NCI-H146 (cell line): ENCODE measurements around the gene TAOK2.
A peak's percentile ranks its signal among the peaks of the same experiment; 100 is the strongest.
"Not testable (repeated sequence)": the region's sequence is repeated elsewhere in the genome, so short reads cannot be mapped to it uniquely, and the experiment has no call there.

Experiments
- DNase-seq: peaks from one replicate; lab custom pipeline; 2025; lab: John Stamatoyannopoulos, UW

Gene TAOK2

DNA sequence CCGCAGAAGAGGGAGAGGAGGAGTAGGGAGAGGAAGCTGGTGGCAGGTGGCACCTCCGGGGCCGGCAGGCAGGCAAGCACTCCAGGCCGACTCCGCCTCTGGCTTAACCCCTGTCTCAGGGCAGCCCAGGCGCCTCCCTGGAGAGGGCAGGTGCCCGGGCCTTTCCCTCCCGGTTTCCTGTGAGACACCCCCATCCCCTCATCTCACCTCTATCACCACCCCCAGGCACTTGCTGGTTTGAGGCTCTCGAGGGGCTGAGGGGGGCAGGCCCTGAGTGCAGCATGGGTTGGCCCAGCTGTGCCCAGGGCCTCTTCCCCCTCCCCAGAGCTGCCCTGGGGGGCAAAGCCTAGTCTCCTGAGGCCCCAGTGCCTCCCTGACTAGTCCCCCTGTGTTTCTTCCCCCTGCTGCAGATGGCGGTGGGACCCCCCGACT lies 31.2 kb downstream of the TAOK2 start:
- no peak for DNase-seq

DNA sequence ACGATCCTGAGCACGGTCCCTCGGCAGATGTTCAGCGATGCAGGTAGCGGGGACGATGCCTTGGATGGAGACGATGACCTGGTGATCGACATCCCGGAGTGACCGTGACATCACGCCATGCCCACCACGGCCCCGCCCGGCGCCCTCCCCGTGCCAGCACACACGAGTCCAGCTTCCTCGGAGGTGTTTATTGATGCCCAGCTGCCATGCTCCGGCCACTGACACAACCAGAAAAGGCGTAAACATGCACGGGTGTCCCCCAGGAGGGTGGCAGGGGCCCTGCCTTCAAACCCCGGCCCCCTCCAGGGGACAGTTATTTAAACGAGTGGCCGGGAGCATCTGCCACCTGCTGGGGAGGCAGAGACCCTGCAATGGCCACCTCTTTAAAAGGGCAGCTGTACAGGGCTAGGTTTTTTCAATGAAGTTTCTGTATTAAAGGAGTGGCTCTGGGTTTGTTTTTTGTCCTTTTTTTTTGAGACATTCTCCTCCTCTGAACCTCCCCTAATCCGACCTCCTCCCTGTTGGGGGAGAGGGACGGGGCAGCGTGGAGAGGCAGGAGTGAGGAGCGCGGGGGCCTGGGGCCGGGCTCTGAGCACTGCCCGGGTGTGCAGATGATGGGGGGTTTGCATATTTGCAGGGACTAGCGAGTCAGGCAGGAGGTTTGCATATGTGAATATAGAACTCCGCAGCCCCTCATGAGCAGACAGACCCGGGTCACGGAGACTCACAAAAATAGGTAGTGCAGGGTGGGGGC lies 31.9 kb downstream of the TAOK2 start:
- peak; percentile 20 for DNase-seq

DNA sequence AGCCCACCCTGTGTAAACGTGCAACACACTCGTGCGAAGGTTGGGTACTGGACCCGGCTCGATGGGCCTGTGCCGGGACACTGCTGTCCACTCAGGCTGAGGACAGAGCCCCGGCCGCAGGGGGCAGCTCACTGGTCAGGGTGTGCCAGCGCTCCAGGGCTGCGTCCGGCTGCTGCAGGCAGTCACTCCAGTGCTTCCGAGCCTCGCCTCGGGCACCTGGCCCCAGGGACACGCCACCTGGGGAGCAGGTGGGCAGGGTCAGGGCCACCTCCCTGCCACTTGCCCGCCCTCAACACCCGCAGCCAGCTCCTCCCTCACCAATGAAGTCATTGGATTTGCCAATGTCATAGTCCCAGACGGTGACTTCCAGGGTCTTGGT lies 32.4 kb downstream of the TAOK2 start:
- DNase-seq, result no peak

GRCh38 chr16:30006659-30007377 lies 33.1 kb downstream of the TAOK2 start:
- DNase-seq, result no peak

DNA sequence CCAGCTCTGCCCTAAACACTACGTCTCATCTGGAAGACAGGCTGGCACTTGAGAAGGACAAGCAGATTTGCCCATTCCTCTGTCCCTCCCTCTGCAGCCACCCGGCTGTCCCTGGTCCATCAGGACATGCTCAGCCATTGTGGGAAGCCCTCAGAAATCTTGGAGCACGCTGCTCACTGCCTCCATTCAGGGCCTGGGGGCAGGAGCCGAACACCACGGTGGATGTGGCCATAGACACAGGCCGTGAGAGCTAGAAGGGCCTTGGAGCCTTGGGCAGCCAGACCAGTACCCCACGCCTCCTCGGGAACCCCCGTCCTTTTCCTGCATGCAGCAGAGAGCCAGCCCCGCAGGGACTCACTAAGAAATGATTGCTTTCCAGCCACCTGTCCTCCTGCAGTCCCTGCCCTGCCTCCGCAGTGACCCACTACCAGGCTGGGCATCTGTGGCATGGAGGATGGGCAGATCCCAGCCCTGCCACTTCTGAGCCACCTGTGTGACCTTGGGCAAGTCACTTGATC lies 33.8 kb downstream of the TAOK2 start:
- no peak for DNase-seq

GRCh38 chr16:30009085-30009862 lies 35.6 kb downstream of the TAOK2 start:
- DNase-seq, result no peak

- DNase-seq, result no peak
These were observed 36.5 kb downstream of the TAOK2 start for GRCh38 chr16:30009990-30010843.

DNA sequence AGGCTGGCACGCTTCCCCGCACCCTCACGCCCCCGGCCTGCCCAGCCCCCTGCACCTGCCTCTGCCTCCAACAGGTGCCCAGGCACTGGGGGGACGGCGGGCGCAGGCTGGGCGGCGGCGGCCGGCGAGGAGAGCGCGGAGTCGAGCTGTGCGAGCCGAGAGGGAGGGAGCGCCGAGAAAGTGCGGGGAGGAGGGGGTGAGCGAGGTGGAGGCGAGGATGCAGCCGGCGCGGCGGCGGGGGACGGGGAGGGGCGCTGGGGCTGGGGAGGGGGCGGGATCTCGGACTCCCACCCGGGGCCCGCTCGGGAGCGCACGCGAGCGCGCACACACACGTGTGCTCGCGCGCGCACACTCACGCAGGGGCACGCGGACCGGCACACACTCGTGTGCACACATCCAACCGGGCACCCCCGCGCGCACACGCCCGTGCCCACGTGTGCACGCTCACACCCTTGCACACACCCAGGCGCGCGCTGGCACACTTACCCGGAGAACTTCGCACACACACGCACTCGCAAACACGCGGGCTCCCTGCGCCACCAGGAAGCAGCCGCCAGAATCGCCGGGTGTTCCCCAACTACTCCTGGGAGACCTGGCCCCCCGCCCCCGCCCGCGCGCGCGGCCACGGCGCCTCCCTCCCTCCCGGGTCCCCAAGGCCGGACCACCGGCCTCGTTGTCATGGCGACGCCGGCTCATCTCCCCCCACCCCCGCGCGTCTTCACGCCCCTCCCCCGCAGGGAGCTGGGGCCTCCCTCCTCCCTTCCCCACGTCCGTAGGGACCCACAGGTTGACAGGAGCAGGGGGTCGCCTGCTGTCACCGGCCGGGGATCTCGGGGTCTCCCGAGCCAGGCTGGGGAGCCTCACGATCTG lies 37.4 kb downstream of the TAOK2 start, which contains the start of gene DOC2A:
TSS of gene DOC2A (minus strand) at position 184 of the 870 bp plus-strand sequence. CDS start 805 bp downstream, outside the sequence.
- DNase-seq, result peak; percentile 78

GRCh38 chr16:30011714-30012504 lies 38.2 kb downstream of the TAOK2 start:
- no peak for DNase-seq

- DNase-seq, result not testable (repeated sequence)
These were observed 38.9 kb downstream of the TAOK2 start for GRCh38 chr16:30012598-30012997.

- not testable (repeated sequence) for DNase-seq
These were observed 41.8 kb downstream of the TAOK2 start for GRCh38 chr16:30015450-30015849.

GRCh38 chr16:30016555-30017276 lies 43.0 kb downstream of the TAOK2 start:
- DNase-seq, result no peak

DNA sequence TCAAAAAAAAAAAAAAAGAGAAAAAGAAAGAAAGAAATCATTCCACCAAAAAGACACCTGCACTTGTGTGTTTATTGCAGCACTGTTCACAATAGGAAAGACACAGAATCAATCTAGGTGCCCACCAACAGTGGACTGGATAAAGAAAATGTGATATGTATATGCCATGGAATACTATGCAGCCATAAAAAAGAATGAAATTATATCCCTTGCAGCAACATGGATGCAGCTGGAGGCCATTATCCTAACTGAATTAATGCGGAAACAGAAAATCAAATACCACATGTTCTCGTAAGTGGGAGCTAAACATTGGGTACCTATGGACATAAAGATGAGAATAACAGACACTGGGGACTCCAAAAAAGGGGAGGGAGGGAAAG lies 43.6 kb downstream of the TAOK2 start:
- DNase-seq, result no peak

DNA sequence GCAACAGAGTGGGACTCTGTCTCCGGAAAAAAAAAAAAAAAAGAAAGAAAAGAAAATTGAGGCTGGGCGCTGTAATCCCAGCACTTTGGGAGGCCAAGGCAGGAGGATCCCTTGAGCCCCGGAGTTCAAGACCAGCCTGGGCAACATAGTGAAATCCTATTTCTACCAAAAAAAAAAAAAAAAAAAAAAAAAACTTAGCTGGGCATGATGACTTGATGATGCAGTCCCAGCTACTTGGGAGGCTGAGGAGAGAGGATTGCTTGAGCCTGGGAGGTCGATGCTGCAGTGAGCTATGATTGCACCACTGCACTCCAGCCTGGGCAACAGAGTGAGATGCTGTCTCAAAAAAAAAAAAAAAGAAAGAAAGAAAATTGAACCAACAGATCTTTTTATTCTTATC lies 44.3 kb downstream of the TAOK2 start:
- not testable (repeated sequence) for DNase-seq

GRCh38 chr16:30018731-30019158 lies 45.1 kb downstream of the TAOK2 start:
- peak; percentile 73 for DNase-seq

DNA sequence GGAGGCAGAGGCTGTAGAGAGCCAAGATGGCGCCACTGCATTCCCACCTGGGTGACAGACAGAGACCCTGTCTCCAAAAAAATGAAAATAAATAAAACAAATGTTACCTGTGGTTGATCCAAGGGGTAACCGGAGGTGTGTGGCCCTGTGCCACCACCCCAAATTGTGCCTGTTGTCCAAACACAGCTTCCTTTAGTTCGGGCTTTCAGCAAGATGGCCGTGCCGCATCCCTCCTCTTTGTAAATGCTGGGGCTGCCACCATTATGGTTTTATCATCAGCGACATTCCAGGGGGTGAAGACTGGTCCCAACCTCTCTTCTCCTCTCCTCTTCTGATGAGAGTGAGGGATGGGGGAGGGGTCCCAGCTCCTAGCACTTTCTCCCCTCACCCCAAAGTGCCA lies 49.2 kb downstream of the TAOK2 start, which contains the start of gene C16orf92:
TSS of gene C16orf92 (plus strand) at position 312 of the 400 bp plus-strand sequence. CDS start 143 bp downstream, outside the sequence.
- DNase-seq, result no peak

- no peak for DNase-seq
These were observed 49.9 kb downstream of the TAOK2 start for GRCh38 chr16:30023586-30023985.

DNA sequence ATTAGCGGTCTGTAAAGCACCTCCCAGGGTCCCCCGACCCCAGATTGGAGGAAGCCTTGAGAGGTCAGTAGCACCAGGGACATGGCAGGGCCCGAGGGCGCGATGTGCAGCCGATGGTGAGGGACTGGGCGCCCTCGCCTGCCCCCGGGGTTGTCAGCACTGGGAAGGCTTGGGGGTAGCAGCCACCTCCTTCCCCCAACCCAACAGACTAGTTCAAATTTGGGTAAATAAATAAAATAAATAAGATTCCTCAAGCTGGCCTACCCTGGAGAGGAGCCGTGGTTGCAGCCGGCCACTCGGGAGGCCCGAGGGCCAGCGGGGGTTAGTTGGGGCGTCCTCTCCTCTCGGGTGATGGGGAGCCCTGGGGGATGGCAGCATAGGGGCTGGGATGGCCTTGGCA lies 50.8 kb downstream of the TAOK2 start:
- no peak for DNase-seq

- no peak for DNase-seq
These were observed 51.5 kb downstream of the TAOK2 start for GRCh38 chr16:30025156-30025555.
